Activated CD8-positive, alpha-beta memory T cell treated with anti-CD3 and anti-CD28 coated beads, Interleukin-2, amount 50 U/mL, for 24 hours (primary cell): ENCODE measurements around the gene ZCCHC7.

ENCODE experiments used
- DNase-seq: peaks from one replicate; pipeline ENCODE4 v3.0.0-alpha.2; 2020; ENCODE audit errors: extremely low read depth

The ZCCHC7 gene

GRCh38 chr9:37405350-37405749 is 285.0 kb downstream of the ZCCHC7 start:
- DNase-seq: no peak

- DNase-seq: no peak
Observed at GRCh38 chr9:37405764-37406380, 285.5 kb downstream of the ZCCHC7 start.

GRCh38 chr9:37406603-37407401 is 286.4 kb downstream of the ZCCHC7 start:
- no peak for DNase-seq

- DNase-seq: no peak
Observed at GRCh38 chr9:37407468-37407867, 287.1 kb downstream of the ZCCHC7 start.
